Mesenchymal stem cell (in vitro differentiated cells and primary cell): ENCODE measurements around the gene BAIAP2.

Source experiments
- DNase-seq: peaks from one replicate; pipeline ENCODE4 v3.0.0-alpha.2; 2013
- H2AFZ ChIP-seq: one replicate; pipeline ENCODE4 v1.6.1; 2013; ENCODE audit warnings: low read depth, mild to moderate bottlenecking, control low read depth, inconsistent platforms, low read length, moderate library complexity
- H2AK5ac ChIP-seq: 2 replicates; pipeline ENCODE4 v1.6.1; 2013; ENCODE audit warnings: low read length, moderate library complexity, mild to moderate bottlenecking, inconsistent platforms; ENCODE audit not compliant: severe bottlenecking
- H2BK120ac ChIP-seq: one replicate; pipeline ENCODE4 v1.6.1; 2013; ENCODE audit warnings: low read depth, mild to moderate bottlenecking, inconsistent platforms, low read length, moderate library complexity
- H2BK12ac ChIP-seq, 2 experiments: one replicate each; pipeline ENCODE4 v1.6.1; 2013; ENCODE audit warnings: inconsistent platforms in 2 of 2, low read length in 2 of 2, mild to moderate bottlenecking in 2 of 2, moderate library complexity in 2 of 2, control low read depth in 1 of 2
- H2BK15ac ChIP-seq: one replicate; pipeline ENCODE4 v1.6.1; 2013; ENCODE audit warnings: mild to moderate bottlenecking, low read depth, inconsistent platforms; ENCODE audit not compliant: poor library complexity, severe bottlenecking
- H2BK5ac ChIP-seq: 2 replicates; pipeline ENCODE4 v1.6.1; 2013; ENCODE audit warnings: low read depth, mild to moderate bottlenecking, low read length, control low read depth, inconsistent platforms; ENCODE audit not compliant: poor library complexity, severe bottlenecking
- H3K14ac ChIP-seq, 2 experiments: one replicate each; pipeline ENCODE4 v1.6.1; 2013; ENCODE audit warnings: inconsistent platforms in 2 of 2, low read length in 2 of 2, control low read depth in 1 of 2, mild to moderate bottlenecking in 1 of 2, moderate library complexity in 1 of 2
- H3K18ac ChIP-seq, 2 experiments: one replicate each; pipeline ENCODE4 v1.6.1; 2013; ENCODE audit warnings: inconsistent platforms in 2 of 2, low read length in 2 of 2, control low read depth in 1 of 2, low read depth in 1 of 2, mild to moderate bottlenecking in 1 of 2
- H3K23ac ChIP-seq, 2 experiments: one replicate each; pipeline ENCODE4 v1.6.1; 2013; ENCODE audit warnings: inconsistent platforms in 2 of 2, low read length in 2 of 2, mild to moderate bottlenecking in 2 of 2, moderate library complexity in 2 of 2, control low read depth in 1 of 2
- H3K27ac ChIP-seq: 2 replicates; pipeline ENCODE4 v1.5.1; 2013; ENCODE audit warnings: mild to moderate bottlenecking, moderate library complexity, low read length, control low read depth, inconsistent platforms; ENCODE audit not compliant: poor library complexity, severe bottlenecking
- H3K27me3 ChIP-seq, 2 experiments: 2 replicates each; pipeline versions ENCODE4 v1.6.1 to v1.7.0; 2013; ENCODE audit warnings: low read length in 2 of 2, mild to moderate bottlenecking in 2 of 2, moderate library complexity in 2 of 2, control low read depth in 1 of 2, inconsistent platforms in 1 of 2; ENCODE audit not compliant: control insufficient read depth in 1 of 2, insufficient read depth in 1 of 2
- H3K36me3 ChIP-seq, 2 experiments: 2 replicates each; pipeline versions ENCODE4 v1.6.1 to v1.7.0; 2013; ENCODE audit warnings: low read length in 2 of 2, control low read depth in 1 of 2, inconsistent platforms in 1 of 2, low read depth in 1 of 2, mild to moderate bottlenecking in 1 of 2; ENCODE audit not compliant: insufficient read depth in 2 of 2, control insufficient read depth in 1 of 2
- H3K4ac ChIP-seq, 2 experiments: one replicate each; pipeline ENCODE4 v1.6.1; 2013; ENCODE audit warnings: inconsistent platforms in 2 of 2, low read length in 2 of 2, mild to moderate bottlenecking in 2 of 2, moderate library complexity in 2 of 2, control low read depth in 1 of 2, low read depth in 1 of 2
- H3K4me1 ChIP-seq: 2 replicates; pipeline ENCODE4 v1.6.1; 2013; ENCODE audit warnings: low read depth, low read length, control low read depth; ENCODE audit not compliant: control insufficient read depth, insufficient read depth
- H3K4me2 ChIP-seq: 2 replicates; pipeline ENCODE4 v1.6.1; 2013; ENCODE audit warnings: low read length, mild to moderate bottlenecking, inconsistent platforms; ENCODE audit not compliant: poor library complexity, severe bottlenecking
- H3K4me3 ChIP-seq, 2 experiments: 2 replicates each; pipeline versions ENCODE4 v1.5.1 to v1.7.0; 2013; ENCODE audit warnings: low read length in 2 of 2, mild to moderate bottlenecking in 2 of 2, control low read depth in 1 of 2, low read depth in 1 of 2; ENCODE audit not compliant: insufficient read depth in 1 of 2
- H3K79me1 ChIP-seq: replicated peaks from 2 replicates; pipeline ENCODE4 v1.6.1; 2013; ENCODE audit warnings: mild to moderate bottlenecking, control low read depth, low read length, inconsistent platforms; ENCODE audit not compliant: poor library complexity, severe bottlenecking
- H3K9ac ChIP-seq: 2 replicates; pipeline ENCODE4 v1.7.0; 2013; ENCODE audit warnings: mild to moderate bottlenecking, low read length, moderate library complexity
- H3K9me3 ChIP-seq: 2 replicates; pipeline ENCODE4 v1.7.0; 2013; ENCODE audit warnings: mild to moderate bottlenecking, low read length; ENCODE audit not compliant: control insufficient read depth
- H4K8ac ChIP-seq: one replicate; pipeline ENCODE4 v1.6.1; 2013; ENCODE audit warnings: inconsistent platforms, mild to moderate bottlenecking, low read length, moderate library complexity
- H4K91ac ChIP-seq: one replicate; pipeline ENCODE4 v1.6.1; 2013; ENCODE audit warnings: mild to moderate bottlenecking, low read length, inconsistent platforms
- WGBS: methylation state at CpG from one replicate; pipeline ENCODE4 v1.1.7; 2013; ENCODE audit warnings: mixed read lengths; 5-methylcytosine and 5-hydroxymethylcytosine counted together

The BAIAP2 gene

DNA sequence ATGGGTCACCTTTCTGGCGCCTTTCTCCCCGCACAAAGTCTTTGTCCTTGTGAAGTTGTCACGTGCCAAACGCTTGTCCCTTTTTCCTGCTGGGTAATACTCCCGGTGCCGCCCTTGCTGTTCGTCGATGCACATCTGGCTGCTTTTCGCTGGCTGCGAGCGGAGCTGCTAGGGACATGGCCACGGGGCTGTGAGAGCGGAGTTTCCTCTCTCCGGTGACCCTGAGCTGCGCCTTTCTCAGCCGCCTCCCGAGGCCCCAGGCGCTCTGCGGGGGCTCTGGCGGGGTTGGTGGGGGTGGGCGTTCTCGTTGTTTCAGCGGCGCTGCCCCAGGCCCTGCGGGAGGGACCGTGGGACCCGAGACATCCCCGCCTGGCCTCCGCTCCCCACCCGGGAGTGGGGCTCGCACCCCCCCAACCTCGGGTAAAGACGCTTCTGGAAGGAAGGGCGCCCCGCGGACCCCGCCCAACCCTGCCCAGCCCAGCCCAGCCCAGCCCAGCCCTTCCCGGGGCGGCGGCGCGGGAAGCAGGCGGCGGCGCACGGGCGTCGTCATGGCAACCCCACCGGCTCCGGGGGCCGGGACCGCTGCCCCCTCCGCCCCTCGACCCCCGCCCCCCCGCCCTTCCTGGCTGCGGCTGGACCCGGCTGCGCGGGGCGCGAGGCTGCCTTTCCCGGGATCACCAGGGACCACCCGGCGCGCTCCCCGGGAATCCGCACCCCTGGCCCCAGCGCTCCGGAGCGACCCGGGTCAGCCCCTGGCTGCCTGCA lies 31.1 kb upstream of the BAIAP2 start:
- H2AK5ac ChIP-seq, result no peak overlapping the region
- no peak overlapping the region for H4K91ac ChIP-seq
- no peak overlapping the region for H2BK15ac ChIP-seq
- peak overlapping the region; percentile 39 for H4K8ac ChIP-seq
- H2BK12ac ChIP-seq, result no peak overlapping the region
- H3K9me3 ChIP-seq, result no peaks in the 10 kb centered on the region
- H3K4ac ChIP-seq, result no peak overlapping the region
- no peak overlapping the region for H3K9ac ChIP-seq
- H2AFZ ChIP-seq, result no peak overlapping the region
- H2BK120ac ChIP-seq, result no peak overlapping the region
- no peak overlapping the region for H3K18ac ChIP-seq
- DNase-seq, result no peak
- peaks cover 46 to 50% of the 10 kb centered on the region in 2 experiments for H3K27me3 ChIP-seq
- peak overlapping the region in 1 of 2 experiments; percentile 37 for H3K4me3 ChIP-seq
- H3K4me1 ChIP-seq, result peaks cover 12% of the 10 kb centered on the region
- H3K23ac ChIP-seq, result no peak overlapping the region
- no peak overlapping the region for H3K27ac ChIP-seq
- H3K79me1 ChIP-seq, result no peaks in the 10 kb centered on the region
- 34% methylated on average over 13 of the region's 72 CpGs for WGBS
- H3K4me2 ChIP-seq, result peak overlapping the region; percentile 49
- H3K36me3 ChIP-seq, result peaks cover 10 to 20% of the 10 kb centered on the region in 2 experiments
- no peak overlapping the region for H3K14ac ChIP-seq
- no peak overlapping the region for H2BK5ac ChIP-seq

DNA sequence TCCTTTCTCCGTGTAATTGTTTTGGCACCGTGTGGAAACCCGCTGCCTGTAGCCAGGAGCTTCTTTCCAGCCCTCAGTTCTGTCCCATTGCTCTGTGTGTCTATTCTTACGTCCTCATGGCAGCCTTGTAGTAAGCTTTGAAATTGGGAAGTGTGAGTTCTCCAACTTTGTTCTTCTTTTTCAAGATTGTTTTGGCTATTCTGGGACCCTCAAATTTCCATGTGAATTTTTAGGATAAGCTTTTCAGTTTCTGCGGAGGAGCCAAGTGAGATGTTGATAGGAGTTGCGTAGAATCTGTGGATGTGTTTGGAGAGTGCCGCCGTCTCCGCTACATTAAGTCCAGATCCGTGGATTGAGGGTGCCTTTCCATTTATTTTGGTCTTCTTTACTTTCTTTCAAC lies 28.1 kb upstream of the BAIAP2 start:
- WGBS, result 69% methylated on average over 5 of the region's 10 CpGs
- H2BK120ac ChIP-seq, result no peak overlapping the region
- H3K4me1 ChIP-seq, result peaks cover 12% of the 10 kb centered on the region
- peaks cover 45 to 56% of the 10 kb centered on the region in 2 experiments for H3K27me3 ChIP-seq
- H3K9me3 ChIP-seq, result peaks cover 8% of the 10 kb centered on the region
- H2AK5ac ChIP-seq, result no peak overlapping the region
- H3K27ac ChIP-seq, result no peak overlapping the region
- no peak overlapping the region for H3K14ac ChIP-seq
- no peak overlapping the region for H4K8ac ChIP-seq
- H3K4me2 ChIP-seq, result no peak overlapping the region
- H3K4me3 ChIP-seq, result no peak overlapping the region
- H2BK12ac ChIP-seq, result no peak overlapping the region
- DNase-seq, result no peak
- H3K4ac ChIP-seq, result no peak overlapping the region
- no peak overlapping the region for H3K9ac ChIP-seq
- no peak overlapping the region for H4K91ac ChIP-seq
- no peaks in the 10 kb centered on the region for H3K79me1 ChIP-seq
- H2AFZ ChIP-seq, result no peak overlapping the region
- H3K18ac ChIP-seq, result no peak overlapping the region
- no peaks in the 10 kb centered on the region for H3K36me3 ChIP-seq
- H3K23ac ChIP-seq, result no peak overlapping the region
- H2BK5ac ChIP-seq, result no peak overlapping the region
- H2BK15ac ChIP-seq, result no peak overlapping the region

DNA sequence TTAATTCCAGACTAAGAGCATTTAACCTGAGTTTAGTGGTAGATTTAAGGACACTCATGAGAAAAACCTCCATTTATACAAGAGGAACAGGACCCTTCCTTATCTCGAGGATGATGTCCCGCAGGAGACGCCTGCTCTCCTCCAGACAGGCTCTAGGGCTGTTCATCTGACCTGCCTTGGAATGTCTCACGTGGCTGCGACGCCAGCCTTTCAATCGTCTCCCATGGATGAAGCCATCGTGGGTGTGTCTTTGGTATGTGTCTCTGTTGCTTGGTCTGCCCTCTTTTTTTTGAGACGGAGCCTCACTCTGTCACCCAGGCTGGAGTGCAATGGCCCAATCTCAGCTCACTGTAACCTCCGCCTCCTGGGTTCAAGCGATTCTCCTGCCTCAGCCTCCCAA lies 26.8 kb upstream of the BAIAP2 start:
- Histone ChIP-seq H3K9me3 (peaks cover 8% of the 10 kb centered on the region), H4K91ac (no peak overlapping the region), H3K9ac (no peak overlapping the region), H2BK120ac (no peak overlapping the region), H3K14ac (no peak overlapping the region), H2AK5ac (no peak overlapping the region), H3K4me1 (peaks cover 7% of the 10 kb centered on the region), H4K8ac (no peak overlapping the region), H2AFZ (no peak overlapping the region), H2BK15ac (no peak overlapping the region), H3K79me1 (no peaks in the 10 kb centered on the region), H3K18ac (no peak overlapping the region), H3K4me3 (no peak overlapping the region), H3K23ac (no peak overlapping the region), H3K27ac (no peak overlapping the region), H3K4ac (no peak overlapping the region), H2BK12ac (no peak overlapping the region), H3K36me3 (no peaks in the 10 kb centered on the region), H3K27me3 (peaks cover 33 to 50% of the 10 kb centered on the region in 2 experiments), H3K4me2 (no peak overlapping the region), H2BK5ac (no peak overlapping the region)
- DNase-seq, result no peak
- WGBS, result 62% methylated on average over 11 of the region's 11 CpGs

DNA sequence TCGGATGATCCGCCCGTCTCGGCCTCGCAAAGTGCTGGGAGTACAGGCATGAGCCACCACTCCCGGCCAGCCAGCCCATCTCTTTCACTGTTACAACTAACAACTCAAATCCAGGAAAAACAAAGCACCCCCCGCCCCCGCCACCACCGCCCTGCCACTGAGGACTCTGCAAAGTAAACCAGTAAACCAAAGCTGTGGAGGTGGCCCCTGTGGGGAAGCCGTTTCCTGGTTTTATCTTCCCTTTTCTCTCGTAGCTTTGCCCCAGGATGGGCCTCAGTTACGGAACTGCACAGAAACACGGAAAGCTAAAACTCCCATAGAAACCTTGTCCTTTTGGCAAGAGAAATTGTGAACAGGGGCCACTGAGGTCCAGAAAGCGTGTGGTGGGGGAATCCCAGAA lies 25.8 kb upstream of the BAIAP2 start:
- Histone ChIP-seq H3K23ac (no peak overlapping the region), H2BK15ac (no peak overlapping the region), H3K27me3 (peaks cover 24 to 45% of the 10 kb centered on the region in 2 experiments), H3K4me2 (no peak overlapping the region), H2AFZ (no peak overlapping the region), H4K91ac (no peak overlapping the region), H3K4me1 (peaks cover 3% of the 10 kb centered on the region), H4K8ac (no peak overlapping the region), H3K27ac (no peak overlapping the region), H3K79me1 (no peaks in the 10 kb centered on the region), H3K18ac (no peak overlapping the region), H2BK12ac (no peak overlapping the region), H3K9me3 (peaks cover 8% of the 10 kb centered on the region), H2BK5ac (no peak overlapping the region), H2AK5ac (no peak overlapping the region), H3K4ac (no peak overlapping the region), H2BK120ac (no peak overlapping the region), H3K36me3 (no peaks in the 10 kb centered on the region), H3K14ac (no peak overlapping the region), H3K9ac (no peak overlapping the region), H3K4me3 (no peak overlapping the region)
- 87% methylated on average over 14 of the region's 14 CpGs for WGBS
- no peak for DNase-seq
